Measurements from ENCODE around the gene CABLES1. TPM values are rescaled to one million over a fixed set of nuclear protein-coding genes. Genes with fewer than 3 reads are reported as not detected.

The CABLES1 gene
- total RNA-seq, 1 donor from 2014 or later: 4.2 TPM

GRCh38 chr18:23142251-23142929 is 7.1 kb downstream of the CABLES1 start:
- Mint-ChIP-seq H3K4me3 (ENCODE audit: low read depth) (no peak overlapping the region), H3K9me3 (ENCODE audit: low read depth) (no peaks in the 10 kb centered on the region), H3K4me1 (ENCODE audit: low read depth) (peaks cover 20% of the 10 kb centered on the region), H3K27ac (no peak overlapping the region), H3K36me3 (ENCODE audit: insufficient read depth) (no peaks in the 10 kb centered on the region), H3K27me3 (peaks cover 20% of the 10 kb centered on the region)
- DNase-seq (ENCODE audit: low spot score, unreplicated experiment): no peak
- TF ChIP-seq CTCF (IDR thresholded peaks at IDR 0.05; ENCODE audit: unreplicated experiment): no peak

DNA sequence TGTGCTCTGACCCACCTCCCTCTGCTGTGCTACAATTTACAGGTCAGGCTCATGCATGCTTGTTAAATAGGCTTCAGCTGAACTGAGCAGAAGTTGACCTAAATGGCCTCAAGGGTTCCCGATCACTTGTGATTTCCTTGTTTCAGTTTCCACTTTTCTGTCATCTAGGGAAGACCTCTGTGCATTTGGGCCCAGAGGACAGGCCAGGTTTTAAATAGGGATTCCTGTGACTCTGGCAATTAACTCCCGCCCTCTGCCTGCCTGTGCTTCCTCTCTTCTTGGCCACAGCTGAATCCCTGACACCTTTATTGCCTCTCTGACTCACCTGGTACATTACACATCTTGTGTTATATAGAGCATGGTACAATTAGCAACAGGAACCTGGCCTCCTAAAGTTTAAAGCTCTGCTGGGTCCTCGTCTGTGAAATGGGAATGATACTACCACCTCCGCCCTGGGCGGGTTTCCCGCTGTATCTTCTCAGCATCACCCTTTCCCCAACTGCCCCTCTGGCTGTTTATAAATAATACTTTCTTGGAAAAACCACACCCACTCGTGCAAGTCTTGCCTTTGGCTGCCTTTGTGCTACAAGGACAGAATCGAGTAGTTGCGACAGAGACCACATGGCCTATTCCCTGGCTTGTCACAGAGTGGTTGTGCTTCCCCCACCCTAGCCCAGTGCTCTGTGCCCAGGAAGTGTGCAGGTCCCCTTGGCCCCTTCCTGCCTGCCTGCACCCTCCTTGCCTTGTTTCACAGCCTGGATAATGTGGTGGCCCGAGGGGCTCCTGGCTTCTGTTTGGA is 7.9 kb downstream of the CABLES1 start:
- no peak overlapping the region for H3K4me3 Mint-ChIP-seq (ENCODE audit: low read depth)
- H3K27me3 Mint-ChIP-seq: peaks cover 12% of the 10 kb centered on the region
- TF ChIP-seq CTCF (IDR thresholded peaks at IDR 0.05; ENCODE audit: unreplicated experiment): no peak
- H3K4me1 Mint-ChIP-seq (ENCODE audit: low read depth): peaks cover 14% of the 10 kb centered on the region
- no peak overlapping the region for H3K27ac Mint-ChIP-seq
- H3K36me3 Mint-ChIP-seq (ENCODE audit: insufficient read depth): no peaks in the 10 kb centered on the region
- no peak for DNase-seq (ENCODE audit: low spot score, unreplicated experiment)
- H3K9me3 Mint-ChIP-seq (ENCODE audit: low read depth): no peaks in the 10 kb centered on the region

- H3K9me3 Mint-ChIP-seq (ENCODE audit: low read depth): no peaks in the 10 kb centered on the region
Measured at GRCh38 chr18:23143815-23144261, 8.6 kb downstream of the CABLES1 start.

GRCh38 chr18:23144640-23145039 is 9.4 kb downstream of the CABLES1 start:
- peaks cover 4% of the 10 kb centered on the region for H3K27me3 Mint-ChIP-seq
- peaks cover 12% of the 10 kb centered on the region for H3K4me1 Mint-ChIP-seq (ENCODE audit: low read depth)
- no peaks in the 10 kb centered on the region for H3K9me3 Mint-ChIP-seq (ENCODE audit: low read depth)
- TF ChIP-seq CTCF (IDR thresholded peaks at IDR 0.05; ENCODE audit: unreplicated experiment): no peak
- no peak overlapping the region for H3K4me3 Mint-ChIP-seq (ENCODE audit: low read depth)
- no peaks in the 10 kb centered on the region for H3K36me3 Mint-ChIP-seq (ENCODE audit: insufficient read depth)
- DNase-seq (ENCODE audit: low spot score, unreplicated experiment): no peak
- no peak overlapping the region for H3K27ac Mint-ChIP-seq

More at GRCh38 chr18:23143815-23144261, 8.6 kb downstream of the CABLES1 start:
- H3K27ac Mint-ChIP-seq: no peak overlapping the region
- H3K4me1 Mint-ChIP-seq (ENCODE audit: low read depth): peaks cover 12% of the 10 kb centered on the region
- TF ChIP-seq CTCF (IDR thresholded peaks at IDR 0.05; ENCODE audit: unreplicated experiment): no peak
- no peak for DNase-seq (ENCODE audit: low spot score, unreplicated experiment)
- H3K36me3 Mint-ChIP-seq (ENCODE audit: insufficient read depth): no peaks in the 10 kb centered on the region
- H3K27me3 Mint-ChIP-seq: peaks cover 6% of the 10 kb centered on the region
- no peak overlapping the region for H3K4me3 Mint-ChIP-seq (ENCODE audit: low read depth)

- peaks cover 4% of the 10 kb centered on the region for H3K27me3 Mint-ChIP-seq
- no peaks in the 10 kb centered on the region for H3K9me3 Mint-ChIP-seq (ENCODE audit: low read depth)
- H3K4me1 Mint-ChIP-seq (ENCODE audit: low read depth): peaks cover 12% of the 10 kb centered on the region
- no peaks in the 10 kb centered on the region for H3K36me3 Mint-ChIP-seq (ENCODE audit: insufficient read depth)
- H3K27ac Mint-ChIP-seq: no peak overlapping the region
- no peak overlapping the region for H3K4me3 Mint-ChIP-seq (ENCODE audit: low read depth)
- DNase-seq (ENCODE audit: low spot score, unreplicated experiment): no peak
- TF ChIP-seq CTCF (IDR thresholded peaks at IDR 0.05; ENCODE audit: unreplicated experiment): no peak
Measured at GRCh38 chr18:23145621-23146020, 10.3 kb downstream of the CABLES1 start.
